GM19455 (cell line): ENCODE results near the gene TTC34.

Experiments used
- ATAC-seq: cut with Tn5 transposase; IDR thresholded peaks from one replicate; pipeline ENCODE4 v1.9.1; 2021; ENCODE audit not compliant: unreplicated experiment

TTC34 gene

DNA sequence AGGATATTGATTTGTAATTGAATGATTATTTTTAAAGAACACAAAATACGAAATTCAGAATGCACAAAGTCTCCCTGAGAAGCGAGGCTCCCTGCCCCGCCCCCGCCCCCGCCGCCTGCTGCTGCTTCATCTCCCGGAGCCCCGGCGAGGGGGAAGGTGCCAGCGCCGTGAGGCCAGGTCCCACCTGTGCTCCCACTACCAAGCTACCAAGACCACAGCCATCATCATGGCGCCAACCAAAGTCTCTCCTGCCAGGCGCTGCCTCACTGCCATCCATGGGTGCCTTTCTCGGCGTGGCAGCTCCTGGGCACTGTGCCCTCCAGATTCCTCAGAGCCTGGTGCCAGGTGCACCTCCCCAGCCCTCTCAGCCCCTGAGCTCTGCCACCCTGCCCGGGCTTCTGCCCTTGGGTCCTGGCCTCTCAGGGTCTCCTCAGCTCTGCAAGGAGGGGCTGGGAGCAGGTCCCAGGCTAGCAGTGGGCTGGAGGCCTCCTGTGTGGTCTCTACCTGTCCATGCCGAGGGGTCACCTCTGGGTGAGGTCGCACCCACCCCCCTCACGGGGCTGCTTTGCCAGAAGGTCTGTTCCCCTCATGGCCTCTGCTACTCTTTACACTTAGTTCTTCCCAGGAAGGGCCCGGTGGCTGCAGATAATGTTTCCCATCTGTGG, 29.4 kb upstream of the TTC34 start:
- ATAC-seq, result no peak

GRCh38 chr1:2829846-2830615, 28.5 kb upstream of the TTC34 start:
- no peak for ATAC-seq

DNA sequence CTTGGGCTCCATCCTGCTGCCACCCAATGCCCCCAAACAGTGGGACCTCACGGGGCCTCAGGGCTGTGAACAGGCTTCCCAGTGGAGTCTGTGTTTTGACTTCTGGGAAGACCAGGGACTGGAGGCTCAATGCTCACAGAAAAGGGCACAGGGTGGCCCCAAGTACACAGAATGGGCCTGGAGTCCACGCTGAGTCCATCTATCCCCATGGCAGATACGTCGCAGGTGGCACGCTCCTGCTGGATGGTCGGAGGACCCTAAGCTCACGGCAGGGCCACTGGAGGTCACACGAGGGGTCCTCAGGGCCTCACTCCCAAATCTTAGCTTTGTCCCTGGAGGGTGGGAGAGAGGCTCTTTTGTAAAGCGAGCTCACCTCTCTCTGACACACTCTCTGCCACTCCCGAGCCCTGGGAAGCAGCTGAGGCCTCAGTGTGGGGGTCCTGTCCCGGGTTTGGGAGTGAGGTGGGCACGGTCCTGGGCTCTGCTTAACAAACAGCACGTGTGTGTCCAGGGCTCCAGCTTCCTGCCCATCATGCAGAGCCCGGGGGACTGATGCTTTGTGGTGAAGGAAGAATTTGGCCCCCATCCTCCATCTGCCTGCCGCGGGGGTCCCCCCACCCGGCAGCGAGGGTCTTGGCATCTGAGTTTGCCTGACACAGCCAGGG, 27.2 kb upstream of the TTC34 start:
- ATAC-seq, result no peak

- ATAC-seq, result no peak
Measured at GRCh38 chr1:2826736-2827292, 25.3 kb upstream of the TTC34 start.

GRCh38 chr1:2826316-2826715, 24.8 kb upstream of the TTC34 start:
- ATAC-seq, result no peak

DNA sequence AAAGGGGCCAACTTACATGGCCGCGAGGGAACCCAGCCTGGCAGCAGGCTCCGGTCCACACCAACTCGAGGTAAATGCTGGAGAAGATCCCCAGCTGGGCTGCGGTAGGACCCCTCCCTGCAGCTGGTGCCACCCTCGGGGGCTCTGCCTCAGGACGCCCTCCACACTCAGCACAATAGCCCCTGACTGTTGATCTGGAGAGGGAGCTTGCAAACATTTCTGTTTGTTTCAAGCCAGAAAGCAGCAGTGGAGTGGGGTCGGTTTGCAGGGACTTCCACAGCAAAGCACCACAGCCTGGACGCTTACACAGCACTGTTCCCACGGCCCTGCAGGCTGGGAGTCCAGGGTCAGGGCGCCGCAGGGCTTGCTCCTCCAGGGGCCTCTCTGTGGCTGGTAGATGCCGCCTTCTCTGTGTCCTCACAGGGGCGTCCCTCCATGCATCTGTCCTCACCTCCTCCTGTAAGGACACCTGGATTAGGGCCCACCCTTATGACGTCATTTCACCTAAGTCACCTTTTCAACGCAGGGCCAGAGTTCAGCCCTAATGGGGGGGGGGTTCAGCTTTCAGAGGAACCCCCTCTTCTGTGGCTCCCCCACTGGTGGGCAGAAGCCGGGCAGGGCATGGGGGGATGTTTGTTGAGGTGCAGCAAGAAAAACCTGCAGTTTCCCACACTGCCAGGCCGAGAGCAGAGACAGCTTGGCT, 24.1 kb upstream of the TTC34 start:
- ATAC-seq, result no peak

- ATAC-seq, result no peak
Measured at GRCh38 chr1:2824999-2825398, 23.5 kb upstream of the TTC34 start.

DNA sequence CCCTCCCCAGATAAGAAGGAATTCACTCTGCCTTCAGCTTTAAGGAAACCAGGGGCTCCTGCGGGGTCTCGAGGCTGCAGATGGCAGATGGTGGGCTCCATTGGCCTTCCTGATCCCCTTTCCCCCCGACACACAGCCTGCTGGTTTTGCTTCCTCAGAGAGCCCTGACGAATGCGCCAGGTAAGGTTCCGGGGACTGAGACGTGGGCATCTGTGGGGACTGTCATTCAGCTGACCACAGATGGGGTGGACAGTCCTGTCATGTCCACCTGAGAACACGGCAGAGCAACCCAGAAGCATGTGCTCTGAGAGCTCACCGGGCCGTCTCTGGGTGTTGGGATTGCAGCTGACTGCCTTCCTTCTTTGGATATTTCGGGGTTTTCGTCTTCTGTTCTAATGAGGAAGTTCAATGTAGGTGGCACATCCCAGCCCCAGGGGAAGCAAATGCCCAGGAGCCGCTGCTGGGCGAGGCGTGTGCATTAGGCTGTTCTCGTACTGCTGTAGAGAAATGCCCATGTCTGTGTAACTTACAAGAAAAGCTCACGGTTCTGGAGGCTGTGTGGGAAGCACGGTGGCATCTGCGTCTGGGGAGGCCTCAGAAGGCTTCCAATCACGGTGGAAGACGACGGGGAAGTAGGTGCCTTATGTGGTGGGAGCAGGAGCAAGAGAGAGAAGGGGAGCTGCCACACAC, 22.6 kb upstream of the TTC34 start:
- ATAC-seq, result no peak

DNA sequence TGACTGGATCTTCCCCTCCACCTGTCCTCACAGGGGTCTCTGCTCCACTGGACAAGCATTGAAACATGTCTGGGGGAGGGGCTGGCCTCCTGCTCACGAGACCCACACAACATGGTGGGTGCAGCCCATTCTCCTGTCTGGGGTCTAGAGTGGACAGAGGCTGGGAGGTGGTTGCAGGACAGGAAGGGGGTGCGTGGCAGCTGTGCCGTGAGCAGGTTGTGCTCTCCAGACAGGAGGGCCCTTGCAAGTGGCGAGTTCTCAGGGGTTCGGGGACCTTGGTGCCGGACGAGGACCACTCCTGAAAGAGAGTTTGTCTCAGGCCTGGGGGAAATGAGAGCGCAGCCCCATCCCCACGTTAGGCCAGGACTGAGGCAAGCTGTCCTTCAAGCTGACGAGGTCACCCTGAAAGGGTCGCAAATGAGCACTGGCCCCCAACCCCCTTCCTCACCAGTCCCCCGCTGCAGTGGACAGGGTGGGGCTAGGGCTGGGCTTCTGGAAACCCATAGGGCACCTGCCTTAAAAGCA, 21.2 kb upstream of the TTC34 start:
- no peak for ATAC-seq

- ATAC-seq, result no peak
Measured at GRCh38 chr1:2821966-2822620, 20.6 kb upstream of the TTC34 start.

GRCh38 chr1:2821373-2821955, 20.0 kb upstream of the TTC34 start:
- no peak for ATAC-seq

- ATAC-seq, result no peak
Measured at GRCh38 chr1:2820731-2821372, 19.4 kb upstream of the TTC34 start.

DNA sequence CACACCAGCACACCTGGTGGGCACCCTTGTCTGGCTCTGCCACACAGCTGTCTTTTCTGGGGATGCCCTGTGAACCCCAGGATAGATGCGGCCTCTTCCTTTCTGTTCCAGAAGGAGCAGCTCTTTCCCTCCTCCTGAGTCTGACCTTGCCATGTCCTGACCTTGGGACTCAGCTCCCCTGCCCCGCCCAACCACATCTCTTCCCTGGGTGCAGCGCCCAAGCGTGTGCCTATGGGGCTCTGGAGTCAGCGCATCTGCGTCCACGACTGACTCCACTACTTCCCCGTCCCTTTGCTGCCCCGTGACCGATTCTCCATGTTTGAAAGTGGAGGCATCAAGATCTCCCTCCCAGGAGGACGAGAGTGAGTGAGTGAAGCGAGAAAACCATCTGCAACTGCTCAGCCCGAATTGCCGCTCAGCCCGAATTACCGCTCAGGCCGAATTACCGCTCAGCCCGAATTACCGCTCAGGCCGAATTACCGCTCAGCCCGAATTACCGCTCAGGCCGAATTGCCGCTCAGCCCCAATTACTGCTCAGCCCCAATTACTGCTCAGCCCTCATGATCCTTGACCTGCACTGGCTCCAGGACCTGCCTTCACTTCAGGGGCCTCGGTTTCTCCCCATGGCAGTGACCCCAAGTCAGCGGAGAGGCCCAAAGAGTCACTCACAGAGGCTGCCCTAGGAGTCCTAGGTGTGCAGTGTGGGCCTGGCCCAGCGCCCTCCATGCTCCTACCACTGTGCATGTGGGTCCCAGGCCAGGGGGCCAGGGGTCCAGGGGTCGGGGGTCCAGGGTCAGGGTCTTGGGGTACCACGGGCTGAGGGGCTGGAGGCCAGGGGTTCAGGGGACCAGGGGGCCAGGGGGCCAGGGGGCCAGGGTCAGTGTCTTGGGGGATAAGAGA, 18.6 kb upstream of the TTC34 start:
- ATAC-seq, result no peak

DNA sequence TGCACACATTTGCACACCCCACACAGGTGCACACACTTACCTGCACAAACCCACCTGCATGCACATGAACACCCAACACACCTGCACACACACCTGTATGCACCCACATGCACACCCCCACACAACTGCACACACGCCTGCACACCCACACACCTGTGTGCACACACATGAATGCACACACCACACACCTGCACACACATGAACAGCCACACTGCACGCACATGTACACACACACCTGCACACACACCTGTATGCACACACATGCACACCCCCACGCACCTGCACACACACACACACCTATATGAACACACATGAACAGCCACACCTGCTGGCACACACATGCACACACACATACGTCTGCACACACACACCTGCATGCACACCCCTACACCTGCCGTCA, 17.9 kb upstream of the TTC34 start:
- ATAC-seq, result no peak

GRCh38 chr1:2817784-2818564, 16.5 kb upstream of the TTC34 start:
- no peak for ATAC-seq

GRCh38 chr1:2816786-2817185, 15.3 kb upstream of the TTC34 start:
- no peak for ATAC-seq

GRCh38 chr1:2815551-2815950, 14.1 kb upstream of the TTC34 start:
- ATAC-seq, result no peak
